ENCODE data around the gene SLC5A6. TPM values are rescaled to one million over a fixed set of nuclear protein-coding genes. Genes with fewer than 3 reads are reported as not detected.

SLC5A6 gene
- total RNA-seq, 1 experiment from 2014 or later: 122 TPM

GRCh38 chr2:27219091-27219490 is 7.0 kb upstream of the SLC5A6 start:
- no peaks in the 10 kb centered on the region for H3K79me1 ChIP-seq (ENCODE audit: insufficient read depth, low read depth, low read length, poor library complexity, severe bottlenecking)
- TF ChIP-seq, protein P1, sequence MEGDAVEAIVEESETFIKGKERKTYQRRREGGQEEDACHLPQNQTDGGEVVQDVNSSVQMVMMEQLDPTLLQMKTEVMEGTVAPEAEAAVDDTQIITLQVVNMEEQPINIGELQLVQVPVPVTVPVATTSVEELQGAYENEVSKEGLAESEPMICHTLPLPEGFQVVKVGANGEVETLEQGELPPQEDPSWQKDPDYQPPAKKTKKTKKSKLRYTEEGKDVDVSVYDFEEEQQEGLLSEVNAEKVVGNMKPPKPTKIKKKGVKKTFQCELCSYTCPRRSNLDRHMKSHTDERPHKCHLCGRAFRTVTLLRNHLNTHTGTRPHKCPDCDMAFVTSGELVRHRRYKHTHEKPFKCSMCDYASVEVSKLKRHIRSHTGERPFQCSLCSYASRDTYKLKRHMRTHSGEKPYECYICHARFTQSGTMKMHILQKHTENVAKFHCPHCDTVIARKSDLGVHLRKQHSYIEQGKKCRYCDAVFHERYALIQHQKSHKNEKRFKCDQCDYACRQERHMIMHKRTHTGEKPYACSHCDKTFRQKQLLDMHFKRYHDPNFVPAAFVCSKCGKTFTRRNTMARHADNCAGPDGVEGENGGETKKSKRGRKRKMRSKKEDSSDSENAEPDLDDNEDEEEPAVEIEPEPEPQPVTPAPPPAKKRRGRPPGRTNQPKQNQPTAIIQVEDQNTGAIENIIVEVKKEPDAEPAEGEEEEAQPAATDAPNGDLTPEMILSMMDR (conservative IDR thresholded peaks at IDR 0.05): no peak
- no peak overlapping the region for H2AFZ ChIP-seq (ENCODE audit: low read length)
- Mint-ChIP-seq H3K4me3 (peak overlapping the region; percentile 91 to 96; a peak in 3 of 5 replicates), H3K27me3 (ENCODE audit: low read depth) (no peaks in the 10 kb centered on the region), H3K9me3 (peaks cover 0 to 1% of the 10 kb centered on the region in 2 experiments; a peak in 1 of 5 replicates), H3K36me3 (ENCODE audit: insufficient read depth in 1 of 3, low read depth in 3 of 3) (peaks cover 55 to 78% (median 76%) of the 10 kb centered on the region in 3 experiments), H3K4me1 (peaks cover 21 to 27% of the 10 kb centered on the region in 2 experiments), H3K27ac (no peak overlapping the region; a peak in 2 of 7 replicates)
- peaks cover 12% of the 10 kb centered on the region; the same call in 1 of the 2 replicates for H3K79me2 ChIP-seq (ENCODE audit: insufficient read depth, low read length)
- DNase-seq: no peak
- H2BK120ac ChIP-seq (ENCODE audit: low read depth, low read length, poor library complexity, severe bottlenecking): no peak overlapping the region
- H3K18ac ChIP-seq (ENCODE audit: insufficient read length, low read depth, low read length): no peak overlapping the region
- WGBS (ENCODE audit: extremely low coverage, insufficient read length, low lambda C conversion rate): no CpG with 5 or more reads among the region's 2 CpGs
- no peak overlapping the region for H2BK15ac ChIP-seq (ENCODE audit: low read depth, low read length)
- no peak overlapping the region for H3K14ac ChIP-seq (ENCODE audit: insufficient read depth, low read length)
- H2BK12ac ChIP-seq (ENCODE audit: insufficient read length, low read depth, low read length): no peak overlapping the region
- H3K4me2 ChIP-seq (ENCODE audit: insufficient read depth, insufficient read length, low read length): no peak overlapping the region
- H3K27ac ChIP-seq (ENCODE audit: insufficient read length, low read depth, low read length): no peak overlapping the region
- no peak overlapping the region for H4K8ac ChIP-seq (replicated peaks; ENCODE audit: insufficient read length, low read depth, low read length)
- no peak overlapping the region for H3K9ac ChIP-seq (ENCODE audit: extremely low read depth, insufficient read length, low read length)
- H3K56ac ChIP-seq (ENCODE audit: insufficient read length, low read depth, low read length): no peak overlapping the region
- peaks cover 4% of the 10 kb centered on the region; the same call in 1 of the 2 replicates for H3K4me1 ChIP-seq (ENCODE audit: insufficient read depth, low read length)
- no peak overlapping the region for H3K23ac ChIP-seq (ENCODE audit: insufficient read length, low read depth, low read length)
- H3K23me2 ChIP-seq (ENCODE audit: insufficient read length, low read depth, low read length, poor library complexity, severe bottlenecking): peaks cover 9% of the 10 kb centered on the region
- no peak overlapping the region for H3T11ph ChIP-seq (ENCODE audit: low read length)
- H2AK5ac ChIP-seq (ENCODE audit: insufficient read length, low read length): no peak overlapping the region
- no peak overlapping the region for H4K5ac ChIP-seq (ENCODE audit: insufficient read length, low read depth, low read length)
- no peaks in the 10 kb centered on the region for H3K9me3 ChIP-seq (ENCODE audit: control insufficient read depth, low read depth, low read length)
- H3K4ac ChIP-seq (ENCODE audit: low read depth, low read length): no peak overlapping the region
- no peaks in the 10 kb centered on the region for H3K27me3 ChIP-seq (ENCODE audit: insufficient read depth, low read length)
- no peak overlapping the region for H4K91ac ChIP-seq (ENCODE audit: insufficient read length, low read depth, low read length)
- H2BK20ac ChIP-seq (ENCODE audit: low read depth, low read length, poor library complexity, severe bottlenecking): no peak overlapping the region
- no peaks in the 10 kb centered on the region for H4K20me1 ChIP-seq (ENCODE audit: control insufficient read depth, insufficient read depth, insufficient read length)
- no peak overlapping the region for H2BK5ac ChIP-seq (ENCODE audit: insufficient read length, low read length)
